T-helper 1 cell (primary cell): ENCODE results near the gene CAPN2.

Experiments
- DNase-seq, 5 donors: peaks; one replicate each; pipeline ENCODE4 v3.0.0-alpha.2; 2012 to 2020
- total RNA-seq, 4 donors: gene quantifications; one replicate each; lab custom pipeline; 2026; lab: John Stamatoyannopoulos, UW

The CAPN2 gene
- 339 to 423 (median 384) reads per million in 4 donors for total RNA-seq

- DNase-seq: peak; percentile 30 to 65 (median 44)
These were observed at the start of gene CAPN2 for GRCh38 chr1:223712194-223712849. CAPN2 (plus strand) TSS chr1:223712539; CDS start chr1:223712641, 102 bp downstream.

- DNase-seq: no peak
These were observed 49.4 kb upstream of the CAPN2 start for GRCh38 chr1:223662943-223663342.

GRCh38 chr1:223664106-223664505, 48.2 kb upstream of the CAPN2 start:
- no peak for DNase-seq

GRCh38 chr1:223665592-223666312, 46.6 kb upstream of the CAPN2 start, which contains the start of gene CAPN8:
CAPN8 (minus strand) TSS chr1:223665701; CDS start chr1:223665646, 55 bp downstream.
- no peak for DNase-seq

GRCh38 chr1:223667484-223668182, 44.7 kb upstream of the CAPN2 start:
- DNase-seq: no peak

GRCh38 chr1:223669003-223669795, 43.1 kb upstream of the CAPN2 start:
- DNase-seq: no peak

GRCh38 chr1:223670458-223671159, 41.7 kb upstream of the CAPN2 start:
- DNase-seq: peak in 1 of 5 donors; percentile 11

- DNase-seq: no peak
These were observed 38.0 kb upstream of the CAPN2 start for GRCh38 chr1:223674119-223674890.

GRCh38 chr1:223678841-223679240, 33.5 kb upstream of the CAPN2 start:
- no peak for DNase-seq

- DNase-seq: no peak
These were observed 32.2 kb upstream of the CAPN2 start for GRCh38 chr1:223680188-223680587.

- DNase-seq: no peak
These were observed 29.8 kb upstream of the CAPN2 start for GRCh38 chr1:223682502-223682901.

- peak in 3 of 5 donors; percentile 9 to 53 (median 26) for DNase-seq
These were observed 28.5 kb upstream of the CAPN2 start for GRCh38 chr1:223683586-223684487.

- DNase-seq: no peak
These were observed 27.9 kb upstream of the CAPN2 start for GRCh38 chr1:223684488-223684792.

- DNase-seq: no peak
These were observed 21.2 kb upstream of the CAPN2 start for GRCh38 chr1:223691121-223691520.

GRCh38 chr1:223695014-223695548, 17.3 kb upstream of the CAPN2 start:
- DNase-seq: no peak

- no peak for DNase-seq
These were observed 16.4 kb upstream of the CAPN2 start for GRCh38 chr1:223695941-223696340.

GRCh38 chr1:223700388-223700918, 11.9 kb upstream of the CAPN2 start:
- DNase-seq: no peak

- no peak for DNase-seq
These were observed 11.2 kb upstream of the CAPN2 start for GRCh38 chr1:223700942-223701637.
